ENCODE data around the gene ZNF710. TPM values are rescaled to one million over a fixed set of nuclear protein-coding genes. Genes with fewer than 3 reads are reported as not detected.

ZNF710 gene
- total RNA-seq, 1 experiment from 2014 or later = 10.0 TPM

GRCh38 chr15:90024406-90024805 is 23.3 kb downstream of the ZNF710 start:
- Histone ChIP-seq H3K79me2 (ENCODE audit: insufficient read depth, low read length) (no peaks in the 10 kb centered on the region), H3K9me2 (ENCODE audit: insufficient read depth) (no peaks in the 10 kb centered on the region), H3K27me3 (ENCODE audit: insufficient read depth, low read length) (no peaks in the 10 kb centered on the region), H3K4me1 (ENCODE audit: control insufficient read depth in 1 of 2, insufficient read depth in 2 of 2, low read length in 2 of 2) (peaks cover 4 to 13% of the 10 kb centered on the region in 2 experiments; a peak in 3 of 4 replicates), H3K27ac (ENCODE audit: low read depth, low read length) (no peak overlapping the region), H3K4me2 (ENCODE audit: low read length) (no peak overlapping the region), H3K9me3 (ENCODE audit: control insufficient read depth in 1 of 2, insufficient read depth in 1 of 2, low read depth in 1 of 2, low read length in 2 of 2) (no peaks in the 10 kb centered on the region), H3K4me3 (replicated peaks in 1 of 2; ENCODE audit: low read depth in 1 of 2, low read length in 2 of 2) (no peak overlapping the region), H4K20me1 (ENCODE audit: insufficient read depth) (no peaks in the 10 kb centered on the region), H3K36me3 (ENCODE audit: control insufficient read depth in 1 of 2, insufficient read depth in 2 of 2, low read length in 2 of 2) (no peaks in the 10 kb centered on the region), H2AFZ (ENCODE audit: low read depth, low read length, poor library complexity, severe bottlenecking) (no peak overlapping the region), H3K9ac (ENCODE audit: low read length) (no peak overlapping the region)
- no TSS peak for BruUV-seq (replicated peaks)
- POLR2A ChIA-PET = no interaction called here
- intact Hi-C loops (cut with micrococcal nuclease) = no loop called here
- CTCF ChIA-PET = no interaction called here
- no peak for TF ChIP-seq TCF7L2 (IDR thresholded peaks at IDR 0.05; ENCODE audit: borderline replicate concordance, extremely low read depth, insufficient read depth, insufficient read length)
- TF ChIP-seq, protein P1, sequence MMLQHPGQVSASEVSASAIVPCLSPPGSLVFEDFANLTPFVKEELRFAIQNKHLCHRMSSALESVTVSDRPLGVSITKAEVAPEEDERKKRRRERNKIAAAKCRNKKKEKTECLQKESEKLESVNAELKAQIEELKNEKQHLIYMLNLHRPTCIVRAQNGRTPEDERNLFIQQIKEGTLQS (IDR thresholded peaks at IDR 0.05) = no peak
- no peak for TF ChIP-seq ELF1 (IDR thresholded peaks at IDR 0.05; ENCODE audit: borderline replicate concordance, low read depth)
- TF ChIP-seq, protein P2, sequence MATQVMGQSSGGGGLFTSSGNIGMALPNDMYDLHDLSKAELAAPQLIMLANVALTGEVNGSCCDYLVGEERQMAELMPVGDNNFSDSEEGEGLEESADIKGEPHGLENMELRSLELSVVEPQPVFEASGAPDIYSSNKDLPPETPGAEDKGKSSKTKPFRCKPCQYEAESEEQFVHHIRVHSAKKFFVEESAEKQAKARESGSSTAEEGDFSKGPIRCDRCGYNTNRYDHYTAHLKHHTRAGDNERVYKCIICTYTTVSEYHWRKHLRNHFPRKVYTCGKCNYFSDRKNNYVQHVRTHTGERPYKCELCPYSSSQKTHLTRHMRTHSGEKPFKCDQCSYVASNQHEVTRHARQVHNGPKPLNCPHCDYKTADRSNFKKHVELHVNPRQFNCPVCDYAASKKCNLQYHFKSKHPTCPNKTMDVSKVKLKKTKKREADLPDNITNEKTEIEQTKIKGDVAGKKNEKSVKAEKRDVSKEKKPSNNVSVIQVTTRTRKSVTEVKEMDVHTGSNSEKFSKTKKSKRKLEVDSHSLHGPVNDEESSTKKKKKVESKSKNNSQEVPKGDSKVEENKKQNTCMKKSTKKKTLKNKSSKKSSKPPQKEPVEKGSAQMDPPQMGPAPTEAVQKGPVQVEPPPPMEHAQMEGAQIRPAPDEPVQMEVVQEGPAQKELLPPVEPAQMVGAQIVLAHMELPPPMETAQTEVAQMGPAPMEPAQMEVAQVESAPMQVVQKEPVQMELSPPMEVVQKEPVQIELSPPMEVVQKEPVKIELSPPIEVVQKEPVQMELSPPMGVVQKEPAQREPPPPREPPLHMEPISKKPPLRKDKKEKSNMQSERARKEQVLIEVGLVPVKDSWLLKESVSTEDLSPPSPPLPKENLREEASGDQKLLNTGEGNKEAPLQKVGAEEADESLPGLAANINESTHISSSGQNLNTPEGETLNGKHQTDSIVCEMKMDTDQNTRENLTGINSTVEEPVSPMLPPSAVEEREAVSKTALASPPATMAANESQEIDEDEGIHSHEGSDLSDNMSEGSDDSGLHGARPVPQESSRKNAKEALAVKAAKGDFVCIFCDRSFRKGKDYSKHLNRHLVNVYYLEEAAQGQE (IDR thresholded peaks at IDR 0.05; ENCODE audit: low read depth) = no peak
- TF ChIP-seq ZBTB33 (IDR thresholded peaks at IDR 0.05; ENCODE audit: extremely low read depth, insufficient replicate concordance, low read length) = no peak
- no peak for TF ChIP-seq POLR2AphosphoS5 (IDR thresholded peaks at IDR 0.05; ENCODE audit: low read depth, low read length)
- no peak for TF ChIP-seq SRF (IDR thresholded peaks at IDR 0.05; ENCODE audit: low read depth)
- DNase-seq (ENCODE audit: low read depth, low spot score) (no peak), ATAC-seq (no peak)
- RAD21 ChIA-PET (ENCODE audit: low non-redundant PET in 1 of 2, low total read pairs in 2 of 2, uncharacterized antibody in 2 of 2, unreplicated experiment in 2 of 2) = no interaction called here
